Endodermal cell (in vitro differentiated cells): Measurements from ENCODE around the gene PBXIP1. TPM values are rescaled to one million over a fixed set of nuclear protein-coding genes. Genes with fewer than 3 reads are reported as not detected.
A peak's percentile ranks its signal among the peaks of the same experiment; 100 is the strongest.

Experiments
- DNase-seq: peaks from one replicate; pipeline ENCODE4 v3.0.0-alpha.2; 2017
- H3K27ac ChIP-seq: 2 replicates; pipeline ENCODE4 v1.5.1; 2013; ENCODE audit warnings: mild to moderate bottlenecking, low read depth, low read length, moderate library complexity
- H3K27me3 ChIP-seq: 2 replicates; pipeline ENCODE4 v1.6.1; 2013; ENCODE audit warnings: mild to moderate bottlenecking, low read length, moderate library complexity; ENCODE audit not compliant: insufficient read depth, control insufficient read depth, poor library complexity, severe bottlenecking
- H3K36me3 ChIP-seq: 2 replicates; pipeline ENCODE4 v1.7.0; 2013; ENCODE audit warnings: mild to moderate bottlenecking, low read length, moderate library complexity; ENCODE audit not compliant: control insufficient read depth, insufficient read depth
- H3K4me1 ChIP-seq: one replicate; pipeline ENCODE4 v1.7.0; 2013; ENCODE audit warnings: low read length; ENCODE audit not compliant: control insufficient read depth, insufficient read depth
- H3K4me3 ChIP-seq: 2 replicates; pipeline ENCODE4 v1.5.1; 2013; ENCODE audit warnings: mild to moderate bottlenecking, low read length, moderate library complexity
- H3K9ac ChIP-seq: 2 replicates; pipeline ENCODE4 v1.6.1; 2013; ENCODE audit warnings: mild to moderate bottlenecking, low read length, moderate library complexity; ENCODE audit not compliant: poor library complexity, severe bottlenecking; ENCODE audit errors: extremely low read depth
- H3K9me3 ChIP-seq: 2 replicates; pipeline ENCODE4 v1.6.1; 2013; ENCODE audit warnings: mild to moderate bottlenecking, low read length, moderate library complexity; ENCODE audit not compliant: control insufficient read depth
- H3K27ac Mint-ChIP-seq: 2 replicates; pipeline ENCODE4 v1.8.0; 2020; ENCODE audit warnings: mixed read lengths
- H3K27me3 Mint-ChIP-seq: 2 replicates; pipeline ENCODE4 v1.8.0; 2021; ENCODE audit warnings: mild to moderate bottlenecking, mixed read lengths; ENCODE audit not compliant: insufficient read depth
- H3K36me3 Mint-ChIP-seq: 2 replicates; pipeline ENCODE4 v1.8.0; 2020; ENCODE audit warnings: low read depth, mixed read lengths
- H3K4me1 Mint-ChIP-seq: 2 replicates; pipeline ENCODE4 v1.8.0; 2020; ENCODE audit warnings: mixed read lengths
- H3K4me3 Mint-ChIP-seq: 2 replicates; pipeline ENCODE4 v1.8.0; 2020; ENCODE audit warnings: mild to moderate bottlenecking, moderate library complexity, mixed read lengths
- H3K9me3 Mint-ChIP-seq: 2 replicates; pipeline ENCODE4 v1.8.0; 2020; ENCODE audit warnings: mild to moderate bottlenecking, mixed read lengths
- WGBS, 2 experiments: methylation state at CpG; one replicate each; pipeline versions ENCODE4 v1.1.5 to v1.1.7; 2013; ENCODE audit warnings: missing lambda C conversion rate in 2 of 2, mixed read lengths in 1 of 2; ENCODE audit not compliant: insufficient coverage in 1 of 2, insufficient read length in 1 of 2; 5-methylcytosine and 5-hydroxymethylcytosine counted together
- total RNA-seq, 2 donors: library from RNA; stranded (reverse); fragmentation: NEBNext Ultra II Directional in 1 of 2; extraction: Animal tissue kit (Norgen Biotek cat#: 25700) in 1 of 2; gene quantifications; 2 replicates in 1 of 2; 3 replicates in 1 of 2; pipeline ENCODE4 v1.2.1, GENCODE V29; 2021
- TF ChIP-seq, protein P1 (sequence below): fragments of 200-600 bp; sonication (generic); conservative IDR thresholded peaks from 2 replicates; pipeline ENCODE4 v1.5.0; 2021; ENCODE audit warnings: antibody characterized with exemption, mild to moderate bottlenecking

Gene PBXIP1
- total RNA-seq, 2 donors from 2014 or later = 42.5 to 61.3 TPM

DNA sequence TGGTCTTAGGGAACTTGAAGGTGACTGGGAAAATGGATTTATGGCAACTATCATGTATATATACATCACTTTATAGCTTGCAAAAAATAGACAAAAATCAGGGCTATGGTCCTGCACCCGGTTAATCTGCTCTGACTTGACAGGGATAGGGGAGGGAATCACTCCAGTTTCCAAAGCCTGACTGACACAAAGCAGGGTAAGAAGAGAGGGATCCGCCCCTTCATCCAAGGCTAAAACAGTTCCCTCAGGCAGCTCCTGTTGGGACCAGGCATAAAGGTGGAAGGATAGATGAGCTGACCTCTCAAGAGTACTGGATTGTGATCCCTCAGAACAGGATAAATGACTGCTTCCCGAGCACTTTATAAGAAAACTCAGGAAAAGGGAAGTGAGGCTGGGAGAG lies 1.4 kb downstream of the PBXIP1 start:
- Histone ChIP-seq H3K4me3 (peak overlapping the region; percentile 94), H3K4me1 (peaks cover 19% of the 10 kb centered on the region), H3K27ac (no peak overlapping the region), H3K9ac (no peak overlapping the region), H3K9me3 (no peaks in the 10 kb centered on the region), H3K36me3 (peaks cover 26% of the 10 kb centered on the region), H3K27me3 (no peaks in the 10 kb centered on the region)
- H3K27me3 Mint-ChIP-seq = no peaks in the 10 kb centered on the region
- H3K4me1 Mint-ChIP-seq = peaks cover 44% of the 10 kb centered on the region
- TF ChIP-seq, protein P1, sequence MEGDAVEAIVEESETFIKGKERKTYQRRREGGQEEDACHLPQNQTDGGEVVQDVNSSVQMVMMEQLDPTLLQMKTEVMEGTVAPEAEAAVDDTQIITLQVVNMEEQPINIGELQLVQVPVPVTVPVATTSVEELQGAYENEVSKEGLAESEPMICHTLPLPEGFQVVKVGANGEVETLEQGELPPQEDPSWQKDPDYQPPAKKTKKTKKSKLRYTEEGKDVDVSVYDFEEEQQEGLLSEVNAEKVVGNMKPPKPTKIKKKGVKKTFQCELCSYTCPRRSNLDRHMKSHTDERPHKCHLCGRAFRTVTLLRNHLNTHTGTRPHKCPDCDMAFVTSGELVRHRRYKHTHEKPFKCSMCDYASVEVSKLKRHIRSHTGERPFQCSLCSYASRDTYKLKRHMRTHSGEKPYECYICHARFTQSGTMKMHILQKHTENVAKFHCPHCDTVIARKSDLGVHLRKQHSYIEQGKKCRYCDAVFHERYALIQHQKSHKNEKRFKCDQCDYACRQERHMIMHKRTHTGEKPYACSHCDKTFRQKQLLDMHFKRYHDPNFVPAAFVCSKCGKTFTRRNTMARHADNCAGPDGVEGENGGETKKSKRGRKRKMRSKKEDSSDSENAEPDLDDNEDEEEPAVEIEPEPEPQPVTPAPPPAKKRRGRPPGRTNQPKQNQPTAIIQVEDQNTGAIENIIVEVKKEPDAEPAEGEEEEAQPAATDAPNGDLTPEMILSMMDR = no peak
- H3K27ac Mint-ChIP-seq = no peak overlapping the region
- no peak for DNase-seq
- H3K4me3 Mint-ChIP-seq = peak overlapping the region; percentile 75
- WGBS, 2 experiments = 86 to 91% methylated on average over 3 of the region's 3 CpGs
- H3K36me3 Mint-ChIP-seq = peaks cover 14% of the 10 kb centered on the region
- H3K9me3 Mint-ChIP-seq = no peaks in the 10 kb centered on the region

DNA sequence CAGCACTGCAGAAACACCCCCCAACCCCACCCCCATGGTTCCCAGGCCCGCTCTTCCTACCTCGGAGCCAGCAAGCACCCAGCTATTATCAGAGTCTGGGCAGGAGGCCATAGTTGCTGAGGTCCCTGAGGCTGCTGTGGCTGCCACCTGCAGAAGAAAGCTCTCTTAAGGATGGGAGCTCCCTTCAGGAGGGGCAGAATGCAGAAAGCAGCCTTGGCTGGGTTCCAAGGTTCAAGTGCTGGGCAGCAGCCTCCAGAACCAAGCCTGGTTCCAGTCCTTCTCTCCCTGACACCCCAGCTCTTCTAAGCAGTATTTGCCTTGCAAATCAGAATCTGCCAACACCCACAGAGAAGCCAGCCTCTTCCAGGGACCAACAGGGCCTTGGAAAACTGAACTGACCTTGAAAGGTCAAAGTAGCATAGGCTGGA lies 2.3 kb downstream of the PBXIP1 start:
- H3K4me1 ChIP-seq = peaks cover 19% of the 10 kb centered on the region
- peaks cover 16% of the 10 kb centered on the region for H3K36me3 Mint-ChIP-seq
- H3K27ac Mint-ChIP-seq = no peak overlapping the region
- peaks cover 44% of the 10 kb centered on the region for H3K4me1 Mint-ChIP-seq
- WGBS, 2 experiments = 90% methylated on average over 2 of the region's 2 CpGs; no CpG with 5 or more reads in 1 of the 2 experiments
- H3K9me3 Mint-ChIP-seq = no peaks in the 10 kb centered on the region
- H3K4me3 Mint-ChIP-seq = no peak overlapping the region
- TF ChIP-seq, protein P1 = no peak
- no peaks in the 10 kb centered on the region for H3K27me3 Mint-ChIP-seq
- no peak for DNase-seq
- no peak overlapping the region for H3K4me3 ChIP-seq
- H3K27ac ChIP-seq = no peak overlapping the region
- peaks cover 18% of the 10 kb centered on the region for H3K36me3 ChIP-seq
- H3K27me3 ChIP-seq = no peaks in the 10 kb centered on the region
- H3K9ac ChIP-seq = no peak overlapping the region
- H3K9me3 ChIP-seq = no peaks in the 10 kb centered on the region

DNA sequence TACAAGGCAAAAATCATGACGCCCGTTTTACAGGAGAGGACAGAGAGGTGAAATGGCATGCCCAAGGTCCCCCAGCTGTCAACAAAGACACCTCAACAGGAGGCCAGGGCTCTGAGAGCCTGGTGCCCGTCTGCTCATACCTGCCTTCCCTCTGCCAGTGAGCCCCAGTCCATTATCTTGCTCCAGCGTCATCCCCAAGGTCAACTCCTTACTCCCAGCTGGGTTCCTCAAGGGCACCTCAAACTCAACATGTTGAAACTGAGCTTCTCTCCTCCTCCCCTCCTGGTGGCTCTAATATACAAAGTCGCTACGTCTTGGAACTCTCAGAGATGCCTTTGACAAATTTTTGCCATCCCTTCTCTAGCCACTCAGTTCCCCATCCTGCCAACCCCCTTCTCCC lies 3.2 kb downstream of the PBXIP1 start:
- peaks cover 42% of the 10 kb centered on the region for H3K4me1 Mint-ChIP-seq
- H3K27ac Mint-ChIP-seq = peak overlapping the region; percentile 35
- TF ChIP-seq, protein P1 = no peak
- no peak for DNase-seq
- H3K4me3 Mint-ChIP-seq = no peak overlapping the region
- WGBS, 2 experiments = 92 to 93% methylated on average over 6 of the region's 6 CpGs
- H3K9me3 Mint-ChIP-seq = no peaks in the 10 kb centered on the region
- no peaks in the 10 kb centered on the region for H3K9me3 ChIP-seq
- H3K4me1 ChIP-seq = peaks cover 19% of the 10 kb centered on the region
- H3K27me3 ChIP-seq = no peaks in the 10 kb centered on the region
- H3K27me3 Mint-ChIP-seq = no peaks in the 10 kb centered on the region
- no peak overlapping the region for H3K4me3 ChIP-seq
- no peak overlapping the region for H3K27ac ChIP-seq
- peaks cover 14% of the 10 kb centered on the region for H3K36me3 ChIP-seq
- no peak overlapping the region for H3K9ac ChIP-seq
- peaks cover 14% of the 10 kb centered on the region for H3K36me3 Mint-ChIP-seq
